CD4-positive, alpha-beta T cell treated with Interleukin-2 at 100 ng/mL for 4 hours (primary cell): ENCODE results near the gene AGPAT1.
"Not testable (repeated sequence)": the region's sequence is repeated elsewhere in the genome, so short reads cannot be mapped to it uniquely, and the experiment has no call there.

Experiments used
- DNase-seq: peaks from one replicate; pipeline ENCODE4 v3.0.0-alpha.2; 2020; ENCODE audit warnings: low spot score

Gene AGPAT1

GRCh38 chr6:32148289-32149091 lies 27.4 kb downstream of the AGPAT1 start:
- peak; percentile 64 for DNase-seq

GRCh38 chr6:32147401-32148132 lies 28.3 kb downstream of the AGPAT1 start:
- no peak for DNase-seq

- DNase-seq = no peak
Measured at GRCh38 chr6:32146687-32147086, 29.2 kb downstream of the AGPAT1 start.

DNA sequence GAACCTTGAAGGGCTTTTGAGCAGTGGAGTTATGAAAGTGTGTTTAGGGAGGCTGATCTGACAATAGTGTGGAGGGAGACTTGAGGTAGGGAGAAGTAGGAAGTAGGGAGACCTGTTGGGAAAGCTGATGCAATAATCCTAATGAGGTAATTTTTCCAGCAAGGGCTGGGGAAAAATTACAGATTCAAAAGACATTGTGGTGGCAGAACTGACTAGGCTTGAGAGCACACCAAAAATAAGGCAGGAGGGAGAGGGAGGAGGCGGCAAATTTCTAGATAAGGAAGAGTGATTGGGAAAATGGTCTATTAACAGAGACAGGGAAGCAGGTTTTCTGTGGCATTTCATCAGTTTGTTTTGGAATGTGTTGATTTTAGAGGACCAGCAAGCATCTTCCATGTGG lies 29.6 kb downstream of the AGPAT1 start:
- DNase-seq = no peak

DNA sequence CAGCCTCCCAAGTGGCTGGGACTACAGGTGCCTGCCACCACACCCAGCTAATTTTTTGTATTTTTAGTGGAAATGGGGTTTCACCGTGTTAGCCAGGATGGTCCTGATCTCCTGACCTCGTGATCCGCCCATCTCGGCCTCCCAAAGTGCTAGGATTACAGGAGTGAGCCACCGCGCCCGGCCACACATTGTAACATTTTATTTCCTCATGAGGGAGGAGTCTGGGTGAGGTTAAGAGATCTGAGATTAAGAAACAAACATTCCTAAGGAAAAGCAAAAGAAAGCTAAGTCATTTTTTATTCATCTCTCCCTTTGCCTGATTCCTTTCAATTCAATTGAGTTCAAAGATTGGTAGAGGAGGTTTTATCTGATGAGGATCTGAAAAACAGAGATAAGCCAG lies 31.6 kb downstream of the AGPAT1 start:
- not testable (repeated sequence) for DNase-seq

GRCh38 chr6:32140420-32141046 lies 35.4 kb downstream of the AGPAT1 start:
- no peak for DNase-seq

DNA sequence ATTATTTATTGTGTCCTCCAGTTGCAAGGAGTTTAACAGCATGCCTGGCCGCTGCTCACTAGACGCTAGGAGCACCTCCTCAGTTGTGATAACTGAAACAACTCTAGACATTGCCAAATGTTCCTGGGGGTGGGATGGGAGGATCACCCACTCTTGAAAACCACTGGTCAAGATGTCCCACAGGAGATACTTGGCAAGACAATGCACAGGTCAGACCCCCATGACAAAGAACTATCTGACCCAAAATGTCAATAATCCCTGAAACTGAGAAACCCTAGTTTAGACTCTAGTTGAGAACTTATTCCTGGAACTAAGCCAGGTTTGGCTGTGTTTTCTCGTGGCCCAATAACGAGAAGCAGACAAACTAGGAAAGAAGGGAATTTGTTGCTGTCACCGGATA lies 36.3 kb downstream of the AGPAT1 start:
- DNase-seq = no peak

- DNase-seq = no peak
Measured at GRCh38 chr6:32137454-32137853, 38.4 kb downstream of the AGPAT1 start.

DNA sequence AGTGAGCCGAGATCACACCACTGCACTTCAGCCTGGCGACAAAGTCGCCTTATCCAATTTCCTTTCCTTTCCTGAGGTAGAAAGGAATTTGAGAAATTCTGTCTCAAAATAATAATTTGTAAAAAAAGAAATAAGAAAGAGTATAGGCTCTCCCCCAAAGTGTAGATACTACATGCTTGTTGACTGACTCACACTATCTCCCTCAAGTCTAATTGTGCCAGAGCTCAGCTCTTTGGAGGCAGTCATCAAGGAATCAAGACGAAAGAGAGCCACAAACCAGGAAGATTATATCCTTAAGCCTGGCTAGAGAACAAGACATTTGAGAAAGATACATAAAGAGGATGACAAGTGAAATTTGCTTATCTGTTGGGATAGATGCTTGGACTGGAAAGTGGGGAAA lies 42.1 kb downstream of the AGPAT1 start:
- no peak for DNase-seq

GRCh38 chr6:32132110-32132509 lies 43.8 kb downstream of the AGPAT1 start:
- no peak for DNase-seq

GRCh38 chr6:32131439-32131948 lies 44.4 kb downstream of the AGPAT1 start:
- no peak for DNase-seq

DNA sequence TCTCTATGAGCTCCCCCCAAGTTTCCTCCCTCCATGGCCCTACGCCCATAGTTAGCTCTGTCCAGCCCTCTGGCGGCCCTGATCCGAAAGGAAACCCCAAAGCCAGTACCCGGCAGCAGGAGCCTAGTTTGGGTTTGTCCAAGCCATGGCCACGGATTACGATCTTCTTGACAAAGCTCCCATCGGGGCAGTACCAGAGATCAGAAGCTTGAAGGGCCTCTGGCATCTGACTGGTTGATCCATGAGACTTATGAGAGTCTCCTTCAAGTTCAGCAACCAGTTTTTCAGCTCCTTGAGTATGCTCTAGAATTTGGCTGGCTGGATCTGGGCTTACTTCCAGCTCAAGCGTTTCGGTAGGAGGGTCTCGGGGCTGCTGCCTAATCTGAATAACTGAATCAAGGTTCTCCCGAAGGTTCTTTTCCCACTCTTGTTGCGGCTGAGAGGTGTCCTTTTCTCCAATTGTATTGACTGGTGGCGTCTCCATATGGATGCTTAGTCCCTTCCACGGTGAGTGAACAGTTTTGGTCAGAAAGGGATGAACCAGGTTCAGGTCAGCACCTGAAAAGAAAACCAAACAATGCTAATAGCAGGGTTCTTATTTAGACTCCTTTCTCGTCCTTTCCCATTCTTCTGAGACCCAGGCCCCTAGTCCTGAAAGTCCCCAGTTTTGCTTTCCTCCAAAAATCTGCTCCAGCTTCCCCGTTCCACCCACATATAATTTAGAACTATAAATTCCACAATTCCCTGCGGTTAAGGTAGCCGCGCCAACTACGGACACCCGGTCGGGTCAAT lies 46.4 kb downstream of the AGPAT1 start:
- DNase-seq = no peak

DNA sequence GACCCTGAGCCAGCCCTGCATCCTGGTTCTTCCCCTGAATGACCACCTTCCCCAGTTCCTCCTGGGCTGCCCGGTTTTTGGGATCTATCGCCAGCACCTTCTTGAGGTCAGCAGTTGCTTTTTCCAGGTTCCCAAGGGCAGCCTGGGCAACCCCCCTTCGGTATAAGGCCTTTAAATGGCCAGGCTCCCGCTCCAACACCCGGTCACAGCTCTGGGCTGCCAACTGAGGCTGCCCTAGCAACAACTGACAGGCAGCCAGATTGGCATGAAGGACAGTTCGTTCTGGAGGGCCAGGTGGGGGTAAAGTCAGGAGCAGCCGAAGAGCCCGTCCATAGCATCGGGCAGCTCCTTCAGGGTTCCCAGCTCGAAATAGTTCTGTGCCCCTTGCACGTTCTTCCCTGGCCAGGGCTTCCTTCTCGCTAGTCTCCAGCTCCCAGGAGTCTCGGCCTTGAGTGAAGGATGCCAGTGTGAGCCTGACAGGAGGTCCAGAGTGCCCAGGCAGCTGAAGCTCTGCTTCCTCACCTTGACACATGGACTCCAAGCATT lies 47.1 kb downstream of the AGPAT1 start:
- DNase-seq = no peak

GRCh38 chr6:32127717-32128592 lies 47.9 kb downstream of the AGPAT1 start, which contains the start of gene ATF6B:
ATF6B (minus strand) TSS chr6:32128246; CDS start chr6:32128207, 39 bp downstream.
- peak; percentile 99 for DNase-seq

GRCh38 chr6:32127409-32127716 lies 48.5 kb downstream of the AGPAT1 start:
- no peak for DNase-seq

- DNase-seq = no peak
Measured at GRCh38 chr6:32126880-32127279, 49.0 kb downstream of the AGPAT1 start.

GRCh38 chr6:32123681-32124080 lies 52.2 kb downstream of the AGPAT1 start:
- no peak for DNase-seq

DNA sequence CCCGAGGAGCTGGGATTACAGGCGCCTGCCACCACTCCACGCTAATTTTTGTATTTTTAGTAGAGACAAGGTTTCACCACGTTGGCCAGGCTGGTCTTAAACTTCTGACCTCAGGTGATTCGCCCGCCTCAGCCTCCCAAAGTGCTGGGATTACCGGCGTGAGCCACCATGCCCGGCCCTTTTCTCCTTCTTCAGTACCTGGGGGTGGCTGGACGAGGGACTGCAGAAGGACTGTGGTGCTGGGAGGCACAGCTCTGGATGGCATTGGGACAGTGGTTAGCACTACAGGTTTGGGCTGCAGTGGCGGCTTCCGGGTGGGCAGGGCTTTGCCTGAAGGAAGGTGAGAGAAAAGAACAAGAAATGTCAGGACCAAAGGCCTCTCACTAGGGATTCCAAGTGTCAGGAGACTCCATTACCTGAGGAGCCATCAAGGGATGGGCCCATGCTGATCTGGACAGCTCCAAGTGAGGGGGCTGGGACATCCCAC lies 55.3 kb downstream of the AGPAT1 start:
- DNase-seq = no peak

DNA sequence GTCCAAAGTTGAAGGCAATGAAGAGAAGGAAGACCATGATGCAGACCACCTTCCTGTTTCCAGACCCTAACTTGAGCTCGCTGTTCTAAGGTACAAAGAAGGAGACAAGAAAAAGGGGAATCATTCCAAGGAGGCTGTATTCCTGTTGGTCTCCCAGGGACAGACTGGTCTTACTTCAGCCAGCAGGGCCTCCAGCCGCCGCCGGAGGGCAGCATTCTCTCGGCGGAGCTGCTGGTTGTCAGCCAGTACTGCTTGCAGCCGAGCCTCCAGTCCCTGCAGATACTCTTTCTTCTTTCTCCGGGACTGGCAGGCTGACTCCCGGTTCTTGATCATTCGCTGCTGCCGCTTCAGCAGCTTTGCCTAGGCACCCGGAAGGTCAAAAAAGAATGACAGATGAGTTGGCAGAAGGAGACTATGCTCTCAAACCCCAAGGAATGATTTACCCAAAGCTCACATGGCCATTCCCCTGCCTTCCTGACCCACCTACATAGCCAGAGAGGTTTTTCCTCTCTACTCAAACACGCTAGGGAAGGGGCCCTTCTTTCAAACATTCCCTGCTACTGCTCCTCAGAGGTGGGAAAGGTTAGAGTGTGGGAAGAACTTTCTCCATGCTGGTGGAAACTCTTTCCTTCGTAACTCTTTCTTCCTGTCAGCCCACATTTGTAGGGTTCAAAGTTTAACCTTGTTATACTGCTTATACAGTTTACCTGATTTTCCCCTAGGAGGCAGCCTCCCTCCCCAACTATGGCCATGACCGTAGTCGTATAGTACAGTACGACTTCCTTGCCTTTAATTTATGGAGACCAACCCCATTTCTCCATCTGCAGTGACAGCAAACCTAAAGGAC lies 56.9 kb downstream of the AGPAT1 start:
- peak; percentile 64 for DNase-seq
